Measurements from ENCODE around the gene ZFP90.

DNA sequence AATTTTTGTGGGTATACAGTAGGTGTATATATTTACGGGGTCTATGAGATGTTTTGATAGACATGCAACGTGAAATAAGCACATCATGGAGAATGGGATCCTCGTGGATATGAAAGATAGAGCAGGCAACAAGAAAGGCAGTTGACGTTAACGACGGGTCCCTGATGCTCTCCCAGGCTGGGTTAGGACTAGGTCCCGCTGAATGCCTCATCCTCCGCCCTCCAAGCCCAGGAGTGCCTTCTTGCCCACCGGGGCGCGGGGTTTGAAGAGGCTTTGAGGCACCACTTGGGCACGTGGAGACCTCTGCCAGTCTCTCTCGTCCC lies 9.5 kb upstream of the ZFP90 start:
- TF ChIP-seq YY1 (IDR thresholded peaks at IDR 0.05; ENCODE audit: insufficient read depth, insufficient read length) (no peak), ZNF274 (IDR thresholded peaks at IDR 0.05; ENCODE audit: low read depth, low read length) (no peak)

Measured in NT2/D1 (cell line).